Activated B cell treated with CpG ODN at 0.5 μM for 24 hours (primary cell): ENCODE measurements around the gene CEP192. TPM values are rescaled to one million over a fixed set of nuclear protein-coding genes. Genes with fewer than 3 reads are reported as not detected.
A peak's percentile ranks its signal among the peaks of the same experiment; 100 is the strongest.
"Not testable (repeated sequence)": the region's sequence is repeated elsewhere in the genome, so short reads cannot be mapped to it uniquely, and the experiment has no call there.

ENCODE experiments used
- ATAC-seq: fragments of 200-7000 bp; cut with Tn5 transposase; one replicate; pipeline ENCODE4 v1.10.0; 2021; ENCODE audit warnings: low read depth, mild to moderate bottlenecking, moderate library complexity
- CTCF ChIA-PET: fragments of 350-600 bp; sonication (Branson Sonifier 250); formaldehyde crosslinking; loops from one replicate; lab custom pipeline; 2021; ENCODE audit warnings: antibody characterized with exemption; lab: Charles Lee
- POLR2A ChIA-PET: fragments of 350-600 bp; sonication (Branson Sonifier 250); formaldehyde crosslinking; loops from one replicate; lab custom pipeline; 2021; ENCODE audit warnings: antibody characterized with exemption; lab: Charles Lee
- DNase-seq: peaks from one replicate; pipeline ENCODE4 v3.0.0; 2022
- H3K27ac Mint-ChIP-seq: one replicate; pipeline ENCODE4 v1.8.0; 2020; ENCODE audit warnings: mixed read lengths
- H3K27me3 Mint-ChIP-seq: one replicate; pipeline ENCODE4 v1.8.0; 2021; ENCODE audit warnings: mixed read lengths
- H3K36me3 Mint-ChIP-seq: one replicate; pipeline ENCODE4 v1.8.0; 2021; ENCODE audit warnings: low read depth, mixed read lengths
- H3K4me1 Mint-ChIP-seq: one replicate; pipeline ENCODE4 v1.8.0; 2021; ENCODE audit warnings: mixed read lengths
- H3K4me3 Mint-ChIP-seq: one replicate; pipeline ENCODE4 v1.8.0; 2020; ENCODE audit warnings: mild to moderate bottlenecking, mixed read lengths
- H3K9me3 Mint-ChIP-seq: one replicate; pipeline ENCODE4 v1.8.0; 2020; ENCODE audit warnings: mixed read lengths
- intact Hi-C: fragments of 100-400 bp; cut with micrococcal nuclease; formaldehyde crosslinking; loops from one replicate; pipeline ENCODE4 v1.15.1; 2024
- total RNA-seq: library from RNA; stranded (reverse); gene quantifications from 2 replicates; pipeline ENCODE4 v1.2.3, GENCODE V29; 2022
- TF ChIP-seq, protein P1 (sequence below): fragments of 200-600 bp; IDR thresholded peaks from one replicate; pipeline ENCODE4 v1.8.0; 2022; ENCODE audit warnings: antibody characterized with exemption, mild to moderate bottlenecking

The CEP192 gene
- total RNA-seq, 1 donor from 2014 or later: 34.2 TPM

DNA sequence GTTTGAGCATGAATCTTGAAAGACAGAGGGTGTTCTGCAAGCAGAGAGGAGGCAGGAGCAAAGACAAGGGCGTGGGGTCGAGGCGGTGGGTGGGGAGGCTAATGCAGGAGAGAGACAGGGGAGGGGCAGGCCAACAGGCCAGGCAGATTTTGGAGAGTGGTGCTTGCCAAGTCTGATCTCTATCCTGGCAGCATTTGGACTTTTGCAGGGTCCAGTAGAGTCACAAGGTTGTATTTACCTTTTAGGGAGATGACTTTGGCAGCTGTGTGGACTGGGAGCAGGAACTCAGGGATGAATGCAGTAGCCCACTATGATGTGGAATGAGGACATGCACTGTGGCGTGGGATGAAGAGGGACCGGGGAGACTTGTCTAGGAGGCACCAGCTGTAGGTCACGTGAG, 15.7 kb upstream of the CEP192 start:
- ATAC-seq (no peak), DNase-seq (no peak)
- intact Hi-C loops: no loop called here
- Mint-ChIP-seq H3K9me3 (no peaks in the 10 kb centered on the region), H3K4me3 (no peak overlapping the region), H3K4me1 (no peaks in the 10 kb centered on the region), H3K36me3 (peaks cover 72% of the 10 kb centered on the region), H3K27ac (no peak overlapping the region), H3K27me3 (no peaks in the 10 kb centered on the region)
- TF ChIP-seq, protein P1, sequence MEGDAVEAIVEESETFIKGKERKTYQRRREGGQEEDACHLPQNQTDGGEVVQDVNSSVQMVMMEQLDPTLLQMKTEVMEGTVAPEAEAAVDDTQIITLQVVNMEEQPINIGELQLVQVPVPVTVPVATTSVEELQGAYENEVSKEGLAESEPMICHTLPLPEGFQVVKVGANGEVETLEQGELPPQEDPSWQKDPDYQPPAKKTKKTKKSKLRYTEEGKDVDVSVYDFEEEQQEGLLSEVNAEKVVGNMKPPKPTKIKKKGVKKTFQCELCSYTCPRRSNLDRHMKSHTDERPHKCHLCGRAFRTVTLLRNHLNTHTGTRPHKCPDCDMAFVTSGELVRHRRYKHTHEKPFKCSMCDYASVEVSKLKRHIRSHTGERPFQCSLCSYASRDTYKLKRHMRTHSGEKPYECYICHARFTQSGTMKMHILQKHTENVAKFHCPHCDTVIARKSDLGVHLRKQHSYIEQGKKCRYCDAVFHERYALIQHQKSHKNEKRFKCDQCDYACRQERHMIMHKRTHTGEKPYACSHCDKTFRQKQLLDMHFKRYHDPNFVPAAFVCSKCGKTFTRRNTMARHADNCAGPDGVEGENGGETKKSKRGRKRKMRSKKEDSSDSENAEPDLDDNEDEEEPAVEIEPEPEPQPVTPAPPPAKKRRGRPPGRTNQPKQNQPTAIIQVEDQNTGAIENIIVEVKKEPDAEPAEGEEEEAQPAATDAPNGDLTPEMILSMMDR: no peak
- POLR2A ChIA-PET: no interaction called here
- CTCF ChIA-PET: no interaction called here

DNA sequence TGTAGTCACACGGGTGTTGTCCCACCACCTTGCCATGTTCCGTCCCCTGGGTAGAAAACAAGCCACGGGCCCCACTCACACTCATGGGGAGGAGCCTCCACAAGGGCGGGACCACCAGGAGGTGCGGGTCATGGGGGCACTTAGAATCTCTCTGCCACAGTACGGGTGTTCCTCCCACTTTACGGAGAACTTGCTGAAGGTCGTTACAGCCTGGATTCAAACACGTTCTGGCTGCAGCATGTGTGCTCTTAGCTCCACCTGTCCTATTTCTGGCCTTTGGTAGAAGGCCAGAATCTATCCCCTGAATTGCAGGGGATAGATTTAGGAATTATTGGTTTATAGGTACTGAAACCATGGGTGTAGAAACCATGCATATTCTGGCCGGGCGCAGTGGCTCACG, 14.9 kb upstream of the CEP192 start:
- no peak overlapping the region for H3K27ac Mint-ChIP-seq
- H3K27me3 Mint-ChIP-seq: no peaks in the 10 kb centered on the region
- TF ChIP-seq, protein P1: no peak
- DNase-seq: no peak
- no peak for ATAC-seq
- H3K4me3 Mint-ChIP-seq: no peak overlapping the region
- H3K9me3 Mint-ChIP-seq: no peaks in the 10 kb centered on the region
- ChIA-PET POLR2A (no interaction called here), CTCF (no interaction called here)
- H3K4me1 Mint-ChIP-seq: no peaks in the 10 kb centered on the region
- H3K36me3 Mint-ChIP-seq: peaks cover 64% of the 10 kb centered on the region
- intact Hi-C loops: no loop called here

DNA sequence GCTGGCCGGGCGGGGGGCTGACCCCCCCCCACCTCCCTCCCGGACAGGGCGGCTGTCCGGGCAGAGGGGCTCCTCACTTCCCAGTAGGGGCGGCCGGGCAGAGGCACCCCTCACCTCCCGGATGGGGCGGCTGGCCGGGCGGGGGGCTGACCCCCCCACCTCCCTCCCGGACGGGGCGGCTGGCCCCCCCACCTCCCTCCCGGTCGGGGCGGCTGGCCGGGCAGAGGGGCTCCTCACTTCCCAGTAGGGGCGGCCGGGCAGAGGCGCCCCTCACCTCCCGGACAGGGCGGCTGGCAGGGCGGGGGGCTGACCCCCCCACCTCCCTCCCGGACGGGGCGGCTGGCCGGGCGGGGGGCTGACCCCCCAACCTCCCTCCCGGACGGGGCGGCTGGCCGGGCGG, 11.1 kb upstream of the CEP192 start:
- H3K27ac Mint-ChIP-seq, H3K4me3 Mint-ChIP-seq, H3K27me3 Mint-ChIP-seq, H3K4me1 Mint-ChIP-seq, ATAC-seq, CTCF ChIA-PET, DNase-seq, intact Hi-C loops, H3K9me3 Mint-ChIP-seq, POLR2A ChIA-PET: not testable (repeated sequence)
- peaks cover 54% of the 10 kb centered on the region for H3K36me3 Mint-ChIP-seq

DNA sequence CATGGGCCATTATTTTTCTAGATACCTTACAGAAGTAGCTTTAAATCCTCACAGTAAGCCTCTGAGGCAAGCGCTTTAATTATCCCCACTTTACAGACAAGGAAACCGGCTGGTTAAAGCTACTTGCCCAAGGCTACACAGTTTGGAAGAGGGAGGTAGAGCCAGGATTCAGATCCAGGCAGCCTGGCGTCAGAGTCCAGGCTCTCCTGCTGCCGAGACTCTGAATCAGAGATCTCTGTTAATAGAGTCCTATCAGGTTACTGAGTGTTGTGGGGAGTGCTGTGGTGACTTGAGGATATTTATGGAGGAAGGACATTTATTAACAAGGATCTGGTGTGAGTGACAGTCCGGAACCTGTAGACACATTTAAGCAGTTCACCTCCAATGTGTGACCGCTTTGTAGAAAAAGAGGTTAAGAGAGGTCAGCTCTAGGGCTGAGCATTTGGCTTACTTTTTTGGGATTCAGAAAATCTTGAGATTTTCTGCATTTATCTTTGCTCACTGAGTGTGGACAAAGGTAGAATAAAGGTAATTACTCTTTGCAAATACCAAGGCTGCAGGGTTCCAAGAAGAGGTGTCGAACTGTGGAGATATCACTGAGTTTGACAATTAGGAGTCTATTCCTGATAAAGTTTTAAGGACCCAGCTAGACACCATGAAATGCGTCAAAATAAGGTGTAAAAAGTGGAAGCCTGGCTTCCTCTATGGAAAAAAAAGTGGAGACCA, 1.6 kb upstream of the CEP192 start:
- Mint-ChIP-seq H3K9me3 (no peaks in the 10 kb centered on the region), H3K4me3 (peak overlapping the region; percentile 93), H3K27me3 (no peaks in the 10 kb centered on the region), H3K36me3 (peaks cover 23% of the 10 kb centered on the region), H3K4me1 (peaks cover 32% of the 10 kb centered on the region), H3K27ac (no peak overlapping the region)
- DNase-seq (no peak), ATAC-seq (no peak)
- intact Hi-C loops: loop anchor here (2.0 to 5.0 kb wide), 7 partner anchors 63 to 1139 kb away; partner anchors contain the start of genes AFG3L2, CHMP1B, PTPN2 and TUBB6
- POLR2A ChIA-PET: interaction anchor here (1.0 to 2.4 kb wide), 2 partner anchors 17 to 287 kb away, joined by 3 to 17 read pairs; partner anchors contain the start of genes CEP76 and PSMG2
- CTCF ChIA-PET: no interaction called here
- TF ChIP-seq, protein P1: no peak

DNA sequence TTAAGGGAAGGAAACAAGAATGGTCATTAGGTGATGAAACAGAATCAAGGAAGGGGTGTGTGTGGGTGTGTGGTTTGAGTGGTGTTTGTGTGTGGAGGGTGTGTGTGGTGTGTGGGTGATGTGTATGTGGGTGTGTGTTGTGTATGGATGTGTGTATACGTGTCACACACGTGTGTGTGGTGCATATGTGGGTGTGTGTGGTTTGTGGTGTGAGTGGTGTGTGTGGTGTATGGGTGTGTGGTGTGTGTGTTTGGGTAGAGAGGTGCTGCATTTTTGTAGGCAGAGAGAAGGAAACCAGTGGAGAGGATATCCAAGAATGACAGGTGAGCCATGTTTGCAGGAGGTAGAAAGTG, 1.1 kb upstream of the CEP192 start:
- POLR2A ChIA-PET: interaction anchor here (1.0 to 2.9 kb wide), 6 partner anchors 12 to 733 kb away, joined by 4 to 41 read pairs (median 12); partner anchors contain the start of genes AFG3L2, CEP76, PSMG2 and SEH1L
- peak overlapping the region; percentile 93 for H3K4me3 Mint-ChIP-seq

More for the DNA sequence above, 1.1 kb upstream of the CEP192 start:
- ATAC-seq: no peak
- H3K27me3 Mint-ChIP-seq: no peaks in the 10 kb centered on the region
- peak overlapping the region; percentile 13 for H3K27ac Mint-ChIP-seq
- CTCF ChIA-PET: interaction anchor here (2.2 kb wide), 1 partner anchor 169 kb away, joined by 9 read pairs; no protein-coding TSS in a partner anchor
- H3K4me1 Mint-ChIP-seq: peaks cover 32% of the 10 kb centered on the region
- TF ChIP-seq, protein P1: no peak
- no peak for DNase-seq
- H3K9me3 Mint-ChIP-seq: no peaks in the 10 kb centered on the region
- peaks cover 21% of the 10 kb centered on the region for H3K36me3 Mint-ChIP-seq
- intact Hi-C loops: loop anchor here (2.0 to 5.0 kb wide), 7 partner anchors 63 to 1139 kb away; partner anchors contain the start of genes AFG3L2, CHMP1B, PTPN2 and TUBB6
